K562 (cell line): Measurements from ENCODE around the gene GRIK3. TPM values are rescaled to one million over a fixed set of nuclear protein-coding genes. Genes with fewer than 3 reads are reported as not detected.

Experiments
- ATAC-seq: fragments of 200-7000 bp; cut with Tn5 transposase; 3 replicates; pipeline ENCODE4 v1.9.1; 2020; ENCODE audit warnings: moderate library complexity
- BruUV-seq: library from RNA; stranded (reverse); fragments of 400-500 nt; replicated peaks from 2 replicates; lab custom pipeline; 2021; lab: Mats Ljungman, UMichigan
- CTCF ChIA-PET: fragments of 300-600 bp; formaldehyde crosslinking; extraction: SDS; loops from one replicate; lab custom pipeline; 2021; ENCODE audit warnings: low intra/inter-chr PET ratio; lab: Yijun Ruan, JAX
- POLR2A ChIA-PET: fragments of 300-600, 350-650 bp; sonication (Branson Sonifier 250); formaldehyde crosslinking; extraction: SDS; loops from one replicate; lab custom pipeline; 2021; ENCODE audit warnings: antibody characterized with exemption, inconsistent platforms; lab: Yijun Ruan, JAX
- DNase-seq, 4 experiments: peaks; one replicate each; pipeline versions ENCODE4 v3.0.0 to v3.0.0-alpha.2; 2011 to 2018; ENCODE audit warnings: low spot score in 3 of 4, mixed read lengths in 3 of 4; ENCODE audit errors: extremely low read depth in 1 of 4
- FAIRE-seq: peaks from 2 replicates; lab custom pipeline; 2011; peaks lifted over from hg19 to GRCh38; lab: Jason Lieb, UNC
- H2AFZ ChIP-seq: 2 replicates; pipeline ENCODE4 v1.6.0; 2011; ENCODE audit warnings: low read depth, low read length, control low read depth, inconsistent platforms
- H3K27ac ChIP-seq: fragments of 200-600 bp; 3 replicates; pipeline ENCODE4 v1.8.0; 2011; ENCODE audit warnings: low read depth, mild to moderate bottlenecking, control low read depth, inconsistent platforms, low read length, moderate library complexity, mixed read lengths; ENCODE audit errors: extremely low read depth
- H3K27me3 ChIP-seq, 2 experiments: fragments of 300-600 bp in 1 of 2; 2 replicates in 1 of 2; 3 replicates in 1 of 2; pipeline versions ENCODE4 v1.6.0 to v1.8.0; 2011; ENCODE audit warnings: inconsistent platforms in 2 of 2, low read length in 2 of 2, mild to moderate bottlenecking in 1 of 2, mixed read lengths in 1 of 2, moderate library complexity in 1 of 2; ENCODE audit not compliant: control insufficient read depth in 2 of 2, insufficient read depth in 2 of 2
- H3K36me3 ChIP-seq: fragments of 300-600 bp; 3 replicates; pipeline ENCODE4 v1.8.0; 2011; ENCODE audit warnings: mild to moderate bottlenecking, low read length, inconsistent platforms; ENCODE audit not compliant: control insufficient read depth, insufficient read depth
- H3K4me1 ChIP-seq, 2 experiments: fragments of 200-600 bp in 1 of 2; replicated peaks in 1 of 2; 2 replicates in 1 of 2; 3 replicates in 1 of 2; pipeline versions ENCODE4 v1.5.1 to v1.8.0; 2011; ENCODE audit warnings: inconsistent platforms in 2 of 2, low read length in 2 of 2, mild to moderate bottlenecking in 1 of 2, mixed read lengths in 1 of 2, moderate library complexity in 1 of 2; ENCODE audit not compliant: control insufficient read depth in 2 of 2, insufficient read depth in 2 of 2
- H3K4me2 ChIP-seq: 2 replicates; pipeline ENCODE4 v1.6.1; 2011; ENCODE audit warnings: low read length, control low read depth, inconsistent platforms, mixed read lengths; ENCODE audit not compliant: insufficient read depth
- H3K4me3 ChIP-seq: fragments of 200-600 bp; sonication (generic), shearing (Covaris generic); 2 replicates; pipeline ENCODE4 v1.5.1; 2016; ENCODE audit warnings: control low read depth, inconsistent platforms
- H3K79me2 ChIP-seq: fragments of 200-600 bp; 3 replicates; pipeline ENCODE4 v1.8.0; 2011; ENCODE audit warnings: low read length, inconsistent platforms; ENCODE audit not compliant: control insufficient read depth, insufficient read depth
- H3K9ac ChIP-seq, 2 experiments: 2 replicates each; pipeline versions ENCODE4 v1.6.0 to v1.6.1; 2011; ENCODE audit warnings: low read depth in 2 of 2, low read length in 2 of 2, control low read depth in 1 of 2, inconsistent platforms in 1 of 2, mild to moderate bottlenecking in 1 of 2, mixed read lengths in 1 of 2; ENCODE audit not compliant: insufficient read depth in 1 of 2
- H3K9me1 ChIP-seq: one replicate; pipeline ENCODE4 v1.6.0; 2011; ENCODE audit warnings: inconsistent platforms, mild to moderate bottlenecking, low read length, moderate library complexity; ENCODE audit not compliant: control insufficient read depth, insufficient read depth
- H3K9me3 ChIP-seq: replicated peaks from 2 replicates; pipeline ENCODE4 v1.5.1; 2011; ENCODE audit warnings: low read depth, low read length, inconsistent platforms; ENCODE audit not compliant: control insufficient read depth, insufficient read depth
- H4K20me1 ChIP-seq: replicated peaks from 2 replicates; pipeline ENCODE4 v1.6.1; 2011; ENCODE audit warnings: low read length, inconsistent platforms, mixed read lengths; ENCODE audit not compliant: control insufficient read depth, insufficient read depth
- CBX1 ChIP-seq: sonication (generic); IDR thresholded peaks from 2 replicates; pipeline ENCODE4 v1.6.1; 2016; ENCODE audit warnings: antibody characterized with exemption, low read depth, mild to moderate bottlenecking
- CBX8 ChIP-seq: fragments of 200-600 bp; sonication (generic); IDR thresholded peaks from 2 replicates; pipeline ENCODE4 v1.6.1; 2012; ENCODE audit warnings: borderline replicate concordance, mixed run types, low read depth, mild to moderate bottlenecking, moderate library complexity, mixed read lengths, low read length, control low read depth, inconsistent platforms; ENCODE audit not compliant: poor library complexity, severe bottlenecking; ENCODE audit errors: extremely low read depth
- COPS2 ChIP-seq: fragments of 450-650 bp; conservative IDR thresholded peaks from 2 replicates; pipeline ENCODE4 v1.6.1; 2016; ENCODE audit warnings: mild to moderate bottlenecking, moderate library complexity
- MCM2 ChIP-seq: fragments of 450-650 bp; IDR thresholded peaks from 2 replicates; pipeline ENCODE4 v1.6.1; 2017; ENCODE audit warnings: low read depth, mild to moderate bottlenecking
- MCM5 ChIP-seq: fragments of 450-650 bp; IDR thresholded peaks from 2 replicates; pipeline ENCODE4 v1.6.1; 2016; ENCODE audit warnings: low read depth
- RBFOX2 ChIP-seq: fragments of 200-400 bp; formaldehyde crosslinking; IDR thresholded peaks from 2 replicates; pipeline ENCODE4 v1.6.1; 2017; ENCODE audit warnings: low read depth, mild to moderate bottlenecking, low read length, moderate library complexity
- TAL1 ChIP-seq: fragments of 450-650 bp; IDR thresholded peaks from 2 replicates; pipeline ENCODE4 v1.6.1; 2016; ENCODE audit warnings: mild to moderate bottlenecking
- ZNF217 ChIP-seq: sonication (generic); formaldehyde crosslinking; IDR thresholded peaks from 2 replicates; pipeline ENCODE4 v1.8.0; 2022; ENCODE audit warnings: mild to moderate bottlenecking, missing genetic modification reagents
- WGBS: fragments of 100-300 bp; shearing (Covaris generic); methylation state at CpG from one replicate; pipeline ENCODE4 v1.1.6; 2016; ENCODE audit warnings: low coverage, mixed read lengths; ENCODE audit not compliant: insufficient coverage; ENCODE audit errors: missing lambda C conversion rate; 5-methylcytosine and 5-hydroxymethylcytosine counted together
- in situ Hi-C: fragments of 300-500 bp; cut with MboI; formaldehyde crosslinking; loops from 4 replicates; pipeline ENCODE4 v1.15.0; 2018; ENCODE audit warnings: inconsistent platforms, mixed read lengths
- intact Hi-C: fragments of 100-400 bp; cut with micrococcal nuclease; formaldehyde crosslinking; loops from 2 replicates; pipeline ENCODE4 v1.14.2; 2022
- polyA plus RNA-seq, 8 experiments: library from polyadenylated mRNA; depleted of rRNA in 4 of 8; stranded (reverse) in 5 of 8; unstranded in 3 of 8; fragments of >200 nt; fragmentation: Nextera tagmentation in 2 of 8; fragmentation: Illumina TruSeq in 1 of 8; extraction: Ambion mirVana in 2 of 8; extraction: Trizol in 1 of 8; gene quantifications; 2 replicates each; pipeline versions ENCODE4 v1.2.1 to v1.2.3, GENCODE V29; 2011 to 2014; ENCODE audit warnings: inconsistent platforms in 1 of 8, missing spikeins in 1 of 8
- total RNA-seq, 7 experiments: library from RNA; depleted of rRNA in 6 of 7; stranded (reverse); fragments of >200 nt in 6 of 7; fragmentation: Illumina TruSeq in 2 of 7; extraction: Trizol in 2 of 7; gene quantifications; 2 replicates each; pipeline versions ENCODE4 v1.2.1 to v1.2.3, GENCODE V29; 2011 to 2021; ENCODE audit warnings: low replicate concordance in 1 of 7
- TF ChIP-seq, protein P1 (sequence below): fragments of 250-450 bp; sonication (Bioruptor Pico); IDR thresholded peaks from 2 replicates; pipeline ENCODE4 v1.5.0; 2021

The GRIK3 gene
- total and polyA plus RNA-seq, 9 of the 15 experiments (the other 6 are each of a cell fraction or from before 2014, with no cell fraction given) = not detected

DNA sequence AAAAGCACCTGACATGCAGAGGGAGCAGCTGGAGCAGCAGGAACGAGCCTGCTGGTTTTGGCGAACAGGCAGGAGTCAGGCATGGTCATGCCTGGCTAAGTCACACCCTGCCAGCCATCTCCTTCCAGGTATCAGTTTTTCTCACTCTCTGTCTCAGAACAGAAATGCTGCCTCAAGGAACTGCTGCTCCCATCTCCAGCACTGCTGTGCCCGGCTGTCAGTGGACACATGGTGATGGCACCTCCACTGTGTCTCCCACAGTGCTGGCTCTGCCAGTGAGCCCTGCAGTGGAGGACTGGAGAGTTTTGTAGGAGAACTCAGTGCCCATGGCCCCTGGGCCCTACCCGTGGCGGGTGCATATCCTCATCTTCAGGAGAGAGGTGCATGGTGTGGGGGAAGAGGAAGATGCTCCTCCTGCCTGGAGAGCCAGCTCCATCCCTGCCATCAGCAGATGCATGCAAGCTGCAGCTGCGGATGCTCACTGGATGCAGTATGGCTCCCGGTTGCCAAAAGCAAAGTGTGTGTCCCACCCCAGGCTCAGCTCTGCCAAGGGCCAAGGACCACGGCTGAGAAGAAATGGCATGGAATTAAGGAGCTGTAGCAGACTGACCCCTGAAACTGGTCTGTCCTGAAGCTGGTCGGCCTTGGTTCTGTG is 114.7 kb downstream of the GRIK3 start:
- ATAC-seq (no peak), FAIRE-seq (no peak), DNase-seq (no peak)
- under 1% methylated on average over 9 of the region's 9 CpGs for WGBS
- H3K9ac ChIP-seq = no peak overlapping the region
- intact Hi-C loops = no loop called here
- in situ Hi-C loops = no loop called here
- H3K36me3 ChIP-seq = no peaks in the 10 kb centered on the region
- no peaks in the 10 kb centered on the region for H3K4me1 ChIP-seq
- H3K9me1 ChIP-seq = no peaks in the 10 kb centered on the region
- no peak overlapping the region for H2AFZ ChIP-seq
- no peaks in the 10 kb centered on the region for H3K9me3 ChIP-seq
- H3K27ac ChIP-seq = no peak overlapping the region
- BruUV-seq = no TSS peak
- POLR2A ChIA-PET = interaction anchor here (0.6 to 0.7 kb wide), 2 partner anchors 23 to 118 kb away, joined by 3 to 4 read pairs; no protein-coding TSS in a partner anchor
- no peaks in the 10 kb centered on the region for H3K79me2 ChIP-seq
- CTCF ChIA-PET = interaction anchor here (0.6 kb wide), 1 partner anchor 53 kb away, joined by 4 read pairs; no protein-coding TSS in a partner anchor
- H3K4me2 ChIP-seq = no peak overlapping the region
- H3K27me3 ChIP-seq = no peaks in the 10 kb centered on the region
- no peak overlapping the region for H3K4me3 ChIP-seq
- no peak for TF ChIP-seq ZNF217 (CRISPR knock-in tag)
- no peak for TF ChIP-seq CBX8
- TF ChIP-seq RBFOX2 = no peak
- TF ChIP-seq MCM5 = no peak
- TF ChIP-seq TAL1 = no peak
- TF ChIP-seq CBX1 = no peak
- TF ChIP-seq, protein P1, sequence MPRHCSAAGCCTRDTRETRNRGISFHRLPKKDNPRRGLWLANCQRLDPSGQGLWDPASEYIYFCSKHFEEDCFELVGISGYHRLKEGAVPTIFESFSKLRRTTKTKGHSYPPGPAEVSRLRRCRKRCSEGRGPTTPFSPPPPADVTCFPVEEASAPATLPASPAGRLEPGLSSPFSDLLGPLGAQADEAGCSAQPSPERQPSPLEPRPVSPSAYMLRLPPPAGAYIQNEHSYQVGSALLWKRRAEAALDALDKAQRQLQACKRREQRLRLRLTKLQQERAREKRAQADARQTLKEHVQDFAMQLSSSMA (CRISPR knock-in tag) = no peak
- no peak for TF ChIP-seq MCM2
- TF ChIP-seq COPS2 = no peak
- H4K20me1 ChIP-seq = peaks cover 16% of the 10 kb centered on the region
